Measurements from ENCODE around the gene CCDC88C. TPM values are rescaled to one million over a fixed set of nuclear protein-coding genes. Genes with fewer than 3 reads are reported as not detected.

The CCDC88C gene
- total RNA-seq, 2 experiments from 2014 or later, result 206 to 209 TPM

- Mint-ChIP-seq H3K27ac (no peak overlapping the region), H3K36me3 (peaks cover 29% of the 10 kb centered on the region)
Measured at GRCh38 chr14:91335191-91336092, 82.2 kb downstream of the CCDC88C start.

GRCh38 chr14:91333650-91334039, 84.0 kb downstream of the CCDC88C start:
- Mint-ChIP-seq H3K36me3 (peaks cover 24% of the 10 kb centered on the region), H3K27ac (no peak overlapping the region), H3K4me1 (peaks cover 51% of the 10 kb centered on the region), H3K9me3 (no peaks in the 10 kb centered on the region), H3K27me3 (no peaks in the 10 kb centered on the region), H3K4me3 (no peak overlapping the region)
- ATAC-seq (ENCODE audit: low read depth), result no peak
- POLR2A ChIA-PET, result no interaction called here
- no peak for DNase-seq

More at GRCh38 chr14:91335191-91336092, 82.2 kb downstream of the CCDC88C start:
- no peak for DNase-seq
- Mint-ChIP-seq H3K9me3 (no peaks in the 10 kb centered on the region), H3K4me3 (no peak overlapping the region), H3K27me3 (no peaks in the 10 kb centered on the region), H3K4me1 (peaks cover 35% of the 10 kb centered on the region)
- no peak for ATAC-seq (ENCODE audit: low read depth)
- POLR2A ChIA-PET, result no interaction called here

- Mint-ChIP-seq H3K4me3 (no peak overlapping the region), H3K36me3 (peaks cover 24% of the 10 kb centered on the region), H3K27me3 (no peaks in the 10 kb centered on the region), H3K9me3 (no peaks in the 10 kb centered on the region), H3K27ac (no peak overlapping the region), H3K4me1 (peaks cover 56% of the 10 kb centered on the region)
- POLR2A ChIA-PET, result interaction anchor here (0.5 kb wide), 1 partner anchor 38 kb away, joined by 3 read pairs; no protein-coding TSS in a partner anchor
- ATAC-seq (ENCODE audit: low read depth), result no peak
- no peak for DNase-seq
Measured at GRCh38 chr14:91332986-91333649, 84.5 kb downstream of the CCDC88C start.

DNA sequence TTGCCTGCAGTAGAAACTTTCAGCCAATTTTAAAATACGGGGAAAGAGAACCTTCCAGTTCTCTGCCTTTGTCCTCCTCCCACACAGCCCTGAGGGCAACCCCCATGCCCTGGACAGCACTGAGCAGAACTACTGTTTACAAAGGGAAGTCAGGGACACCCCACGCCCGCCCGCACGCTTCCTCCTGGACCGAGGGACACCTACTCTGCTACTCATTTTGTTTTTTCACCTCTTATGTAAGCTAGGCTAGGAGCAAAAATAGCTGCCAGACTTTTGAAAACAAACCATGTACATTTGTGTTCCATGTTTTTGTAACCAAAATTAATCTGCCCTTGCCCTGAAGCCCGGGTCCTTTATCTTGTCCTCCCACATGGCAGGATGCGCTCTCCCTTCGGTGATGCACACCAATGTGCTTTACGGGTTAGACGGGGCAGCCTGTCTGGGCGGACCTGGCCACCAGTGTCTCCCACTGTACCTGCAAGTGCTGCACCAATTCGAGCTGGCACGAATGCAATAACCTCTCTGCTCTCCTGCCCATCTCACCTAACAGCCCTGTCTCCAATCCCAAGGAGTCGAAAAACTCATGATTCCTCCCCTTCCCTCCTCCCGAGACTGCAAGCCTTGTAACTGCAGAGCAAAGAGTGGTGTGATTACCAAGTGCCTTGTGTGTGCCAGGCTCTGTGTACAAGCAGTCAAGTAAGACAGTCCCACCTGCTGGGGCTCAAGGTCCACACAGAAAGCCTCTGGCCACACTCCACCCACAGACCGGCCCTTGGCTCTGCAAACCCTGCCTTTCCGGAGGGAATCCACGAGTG, 85.2 kb downstream of the CCDC88C start:
- POLR2A ChIA-PET, result interaction anchor here (0.5 to 0.6 kb wide), 2 partner anchors 12 to 39 kb away, joined by 3 read pairs; no protein-coding TSS in a partner anchor
- ATAC-seq (ENCODE audit: low read depth) (no peak), DNase-seq (no peak)
- no peaks in the 10 kb centered on the region for H3K9me3 Mint-ChIP-seq
- peak overlapping the region; percentile 75 for H3K27ac Mint-ChIP-seq
- H3K36me3 Mint-ChIP-seq, result peaks cover 25% of the 10 kb centered on the region
- peaks cover 64% of the 10 kb centered on the region for H3K4me1 Mint-ChIP-seq
- H3K4me3 Mint-ChIP-seq, result no peak overlapping the region
- no peaks in the 10 kb centered on the region for H3K27me3 Mint-ChIP-seq

- DNase-seq (no peak), ATAC-seq (ENCODE audit: low read depth) (no peak)
- Mint-ChIP-seq H3K4me3 (peak overlapping the region; percentile 63), H3K27me3 (no peaks in the 10 kb centered on the region), H3K36me3 (peaks cover 30% of the 10 kb centered on the region), H3K27ac (peak overlapping the region; percentile 86), H3K4me1 (peaks cover 70% of the 10 kb centered on the region), H3K9me3 (no peaks in the 10 kb centered on the region)
- POLR2A ChIA-PET, result no interaction called here
Measured at GRCh38 chr14:91331721-91332120, 85.9 kb downstream of the CCDC88C start.

GRCh38 chr14:91330856-91331255, 86.8 kb downstream of the CCDC88C start:
- H3K4me1 Mint-ChIP-seq, result peaks cover 75% of the 10 kb centered on the region
- POLR2A ChIA-PET, result interaction anchor here (0.8 to 1.2 kb wide), 3 partner anchors 14 to 85 kb away, joined by 3 to 5 read pairs (median 4); no protein-coding TSS in a partner anchor
- H3K36me3 Mint-ChIP-seq, result peaks cover 32% of the 10 kb centered on the region
- H3K9me3 Mint-ChIP-seq, result no peaks in the 10 kb centered on the region
- peak overlapping the region; percentile 63 for H3K4me3 Mint-ChIP-seq
- ATAC-seq (ENCODE audit: low read depth), result peak; percentile 70
- H3K27ac Mint-ChIP-seq, result peak overlapping the region; percentile 86
- no peak for DNase-seq
- H3K27me3 Mint-ChIP-seq, result no peaks in the 10 kb centered on the region

DNA sequence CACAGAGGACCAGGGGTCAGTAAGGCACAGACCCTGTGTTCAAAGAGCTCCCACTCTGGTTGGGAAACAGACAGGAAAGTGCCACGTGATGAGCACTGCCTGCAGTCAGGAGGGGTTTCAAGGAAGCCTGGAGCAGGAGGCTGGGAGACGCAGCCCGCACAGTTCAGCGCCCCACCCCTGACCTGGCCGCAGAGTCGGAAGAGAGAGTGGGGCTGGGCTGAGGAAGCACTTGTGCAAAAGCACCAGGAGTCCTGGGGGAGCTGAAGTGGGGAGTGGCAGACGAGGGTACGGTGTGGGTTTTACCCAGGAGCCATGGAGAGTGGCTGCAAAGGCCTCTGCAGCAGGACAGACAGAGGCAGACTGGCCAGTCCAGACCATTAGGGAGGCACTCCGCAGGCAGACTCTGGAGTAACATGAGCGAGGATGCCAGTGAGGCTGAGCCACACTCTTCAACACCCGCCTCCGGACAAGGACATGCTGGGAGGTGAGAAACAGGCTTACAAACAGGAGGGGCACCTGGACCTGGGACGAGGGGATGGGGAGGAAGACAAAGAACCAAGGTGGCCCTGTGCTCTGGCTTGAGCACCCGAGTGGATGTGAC, 87.4 kb downstream of the CCDC88C start:
- POLR2A ChIA-PET, result interaction anchor here (0.8 to 1.2 kb wide), 5 partner anchors 15 to 87 kb away, joined by 3 to 5 read pairs (median 4); partner anchors contain the start of gene CCDC88C
- ATAC-seq (ENCODE audit: low read depth), result no peak
- H3K4me3 Mint-ChIP-seq, result peak overlapping the region; percentile 63
- no peaks in the 10 kb centered on the region for H3K9me3 Mint-ChIP-seq
- H3K27ac Mint-ChIP-seq, result peak overlapping the region; percentile 86
- no peaks in the 10 kb centered on the region for H3K27me3 Mint-ChIP-seq
- H3K36me3 Mint-ChIP-seq, result peaks cover 32% of the 10 kb centered on the region
- DNase-seq, result no peak
- peaks cover 75% of the 10 kb centered on the region for H3K4me1 Mint-ChIP-seq

GRCh38 chr14:91329486-91330014, 88.1 kb downstream of the CCDC88C start:
- POLR2A ChIA-PET, result interaction anchor here (0.6 to 1.3 kb wide), 4 partner anchors 11 to 88 kb away, joined by 3 to 4 read pairs (median 4); partner anchors contain the start of gene CCDC88C
- Mint-ChIP-seq H3K36me3 (peaks cover 36% of the 10 kb centered on the region), H3K4me3 (no peak overlapping the region), H3K4me1 (peaks cover 81% of the 10 kb centered on the region), H3K27me3 (no peaks in the 10 kb centered on the region), H3K27ac (peak overlapping the region; percentile 86), H3K9me3 (no peaks in the 10 kb centered on the region)
- DNase-seq (no peak), ATAC-seq (ENCODE audit: low read depth) (no peak)

- Mint-ChIP-seq H3K36me3 (peaks cover 44% of the 10 kb centered on the region), H3K9me3 (no peaks in the 10 kb centered on the region), H3K27me3 (no peaks in the 10 kb centered on the region), H3K4me3 (no peak overlapping the region), H3K4me1 (peaks cover 88% of the 10 kb centered on the region), H3K27ac (peak overlapping the region; percentile 22)
- POLR2A ChIA-PET, result interaction anchor here (0.6 to 1.3 kb wide), 3 partner anchors 10 to 82 kb away, joined by 3 read pairs; no protein-coding TSS in a partner anchor
- DNase-seq (no peak), ATAC-seq (ENCODE audit: low read depth) (no peak)
Measured at GRCh38 chr14:91328313-91329050, 89.1 kb downstream of the CCDC88C start.

GRCh38 chr14:91327661-91328312, 89.8 kb downstream of the CCDC88C start:
- Mint-ChIP-seq H3K27me3 (no peaks in the 10 kb centered on the region), H3K27ac (peak overlapping the region; percentile 81), H3K4me1 (peaks cover 86% of the 10 kb centered on the region), H3K4me3 (peak overlapping the region; percentile 20), H3K36me3 (peaks cover 45% of the 10 kb centered on the region), H3K9me3 (no peaks in the 10 kb centered on the region)
- POLR2A ChIA-PET, result interaction anchor here (1.0 to 5.5 kb wide), 4 partner anchors 9 to 89 kb away, joined by 3 to 72 read pairs (median 12); partner anchors contain the start of gene CCDC88C
- no peak for DNase-seq
- ATAC-seq (ENCODE audit: low read depth), result no peak

GRCh38 chr14:91327250-91327595, 90.4 kb downstream of the CCDC88C start:
- Mint-ChIP-seq H3K27ac (peak overlapping the region; percentile 81), H3K4me3 (peak overlapping the region; percentile 25), H3K9me3 (no peaks in the 10 kb centered on the region), H3K4me1 (peaks cover 81% of the 10 kb centered on the region), H3K36me3 (peaks cover 42% of the 10 kb centered on the region), H3K27me3 (no peaks in the 10 kb centered on the region)
- POLR2A ChIA-PET, result interaction anchor here (1.0 to 5.5 kb wide), 5 partner anchors 10 to 90 kb away, joined by 3 to 72 read pairs (median 19); partner anchors contain the start of gene CCDC88C
- DNase-seq (no peak), ATAC-seq (ENCODE audit: low read depth) (no peak)

Measured in activated naive CD8-positive, alpha-beta T cell treated with anti-CD3 and anti-CD28 coated beads, Interleukin-2, amount 10 ng/mL, durations not matched to agents 7 days and 5 days (primary cell).